GM23248 (cell line): ENCODE measurements around the gene ATF4. TPM values are rescaled to one million over a fixed set of nuclear protein-coding genes. Genes with fewer than 3 reads are reported as not detected.
A peak's percentile ranks its signal among the peaks of the same experiment; 100 is the strongest.
"Not testable (repeated sequence)": the region's sequence is repeated elsewhere in the genome, so short reads cannot be mapped to it uniquely, and the experiment has no call there.

ENCODE experiments used
- DNase-seq: peaks from one replicate; pipeline ENCODE4 v3.0.0-alpha.2; 2015
- H2AFZ ChIP-seq: fragments of 200-600 bp; sonication (generic); 2 replicates; pipeline ENCODE4 v1.6.1; 2016; ENCODE audit warnings: antibody characterized with exemption
- H3F3A ChIP-seq: fragments of 200-600 bp; sonication (generic); 2 replicates; pipeline ENCODE4 v1.6.1; 2016; ENCODE audit warnings: mild to moderate bottlenecking, antibody characterized with exemption, mixed run types; ENCODE audit not compliant: insufficient read depth
- H3K27ac ChIP-seq: fragments of 200-600 bp; sonication (generic); 2 replicates; pipeline ENCODE4 v1.5.1; 2016; ENCODE audit warnings: mild to moderate bottlenecking
- H3K27me3 ChIP-seq: fragments of 200-600 bp; sonication (generic); replicated peaks from 2 replicates; pipeline ENCODE4 v1.6.1; 2016; ENCODE audit warnings: mild to moderate bottlenecking; ENCODE audit not compliant: insufficient read depth
- H3K36me3 ChIP-seq: fragments of 200-600 bp; sonication (generic); 2 replicates; pipeline ENCODE4 v1.6.1; 2016; ENCODE audit warnings: low read depth, mild to moderate bottlenecking
- H3K4me1 ChIP-seq: fragments of 200-600 bp; sonication (generic); 2 replicates; pipeline ENCODE4 v1.6.1; 2016; ENCODE audit warnings: mild to moderate bottlenecking; ENCODE audit not compliant: insufficient read depth
- H3K4me2 ChIP-seq: fragments of 200-600 bp; sonication (generic); one replicate; pipeline ENCODE4 v1.6.1; 2016; ENCODE audit warnings: mild to moderate bottlenecking; ENCODE audit not compliant: unreplicated experiment
- H3K4me3 ChIP-seq: fragments of 200-600 bp; sonication (generic); 2 replicates; pipeline ENCODE4 v1.5.1; 2016; ENCODE audit warnings: mild to moderate bottlenecking
- H3K79me2 ChIP-seq: fragments of 200-600 bp; sonication (generic); 2 replicates; pipeline ENCODE4 v1.6.1; 2016; ENCODE audit warnings: mild to moderate bottlenecking; ENCODE audit not compliant: insufficient read depth
- H3K9ac ChIP-seq: fragments of 200-600 bp; sonication (generic); 2 replicates; pipeline ENCODE4 v1.6.1; 2016; ENCODE audit warnings: mild to moderate bottlenecking
- H3K9me2 ChIP-seq: fragments of 200-600 bp; sonication (generic); 2 replicates; pipeline ENCODE4 v1.6.1; 2016; ENCODE audit warnings: mixed run types, mild to moderate bottlenecking, moderate library complexity; ENCODE audit not compliant: insufficient read depth
- H3K9me3 ChIP-seq: fragments of 200-600 bp; sonication (generic); one replicate; pipeline ENCODE4 v1.6.1; 2017; ENCODE audit warnings: low read depth
- H4K20me1 ChIP-seq: fragments of 200-600 bp; sonication (generic); 2 replicates; pipeline ENCODE4 v1.6.0; 2016; ENCODE audit not compliant: insufficient read depth
- EZH2 ChIP-seq: fragments of 200-600 bp; sonication (generic); IDR thresholded peaks from 2 replicates; pipeline ENCODE4 v1.6.1; 2018; ENCODE audit warnings: antibody characterized with exemption, mild to moderate bottlenecking; ENCODE audit not compliant: insufficient read depth, poor library complexity, severe bottlenecking
- EZH2phosphoT487 ChIP-seq: fragments of 200-600 bp; sonication (generic); IDR thresholded peaks from 2 replicates; pipeline ENCODE4 v1.6.1; 2018; ENCODE audit warnings: antibody characterized with exemption, moderate library complexity, mild to moderate bottlenecking, low read depth; ENCODE audit not compliant: insufficient read depth
- WGBS, 2 experiments: methylation state at CpG; one replicate each; pipeline ENCODE4 v1.1.6; 2015 to 2017; ENCODE audit warnings: low lambda C conversion rate in 2 of 2, low coverage in 1 of 2; ENCODE audit errors: missing lambda C conversion rate in 2 of 2; 5-methylcytosine and 5-hydroxymethylcytosine counted together
- in situ Hi-C: fragments of 300-500 bp; cut with MboI; formaldehyde crosslinking; loops from 2 replicates; pipeline ENCODE4 v1.15.0; 2020
- polyA plus RNA-seq: library from polyadenylated mRNA; unstranded; fragments of >200 nt; fragmentation: Nextera tagmentation; extraction: Ambion mirVana; gene quantifications from 2 replicates; pipeline ENCODE4 v1.2.1, GENCODE V29; 2016
- total RNA-seq: library from RNA; depleted of rRNA; stranded (reverse); fragments of >200 nt; shearing (Covaris generic); gene quantifications from 2 replicates; pipeline ENCODE4 v1.2.3, GENCODE V29; 2014

Gene ATF4
- total and polyA plus RNA-seq, 2 experiments from 2014 or later: 293 to 529 TPM

DNA sequence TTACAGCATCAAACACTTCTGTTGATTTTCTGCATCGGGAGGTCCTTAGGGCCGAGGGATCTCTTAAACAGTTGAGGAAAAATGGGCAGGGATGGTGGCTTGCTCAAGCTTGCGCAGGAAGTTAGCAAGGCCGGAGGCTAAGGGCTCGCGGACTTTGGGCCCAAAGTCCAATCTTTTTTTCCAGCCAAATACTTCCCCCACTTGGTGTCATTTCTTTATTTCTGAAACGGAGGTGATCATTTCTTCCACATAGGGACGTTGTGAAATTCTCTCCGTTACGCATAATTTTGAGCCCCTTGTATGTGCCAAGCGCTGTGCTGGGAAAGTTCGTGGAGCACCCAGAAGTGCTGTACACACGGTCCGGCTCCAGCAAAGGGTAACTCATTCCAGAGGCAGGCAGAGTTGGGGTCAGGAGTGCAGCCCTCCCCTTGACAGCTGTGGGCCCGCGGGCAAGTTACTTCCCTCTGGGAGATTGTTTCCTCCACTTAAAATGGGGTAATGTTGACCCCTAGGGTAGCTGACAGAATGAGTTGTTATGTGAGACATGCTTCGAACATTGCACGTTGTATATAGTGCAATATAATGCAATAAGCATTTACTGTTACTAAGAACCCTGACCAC is 17.5 kb upstream of the ATF4 start:
- Histone ChIP-seq H3F3A (no peaks in the 10 kb centered on the region), H3K9me3 (no peaks in the 10 kb centered on the region), H3K36me3 (peaks cover 24% of the 10 kb centered on the region; the same call in 1 of the 2 replicates), H3K4me1 (peaks cover 15% of the 10 kb centered on the region), H3K9me2 (no peaks in the 10 kb centered on the region), H3K27ac (peak overlapping the region; percentile 53), H3K9ac (peak overlapping the region; percentile 94), H4K20me1 (no peaks in the 10 kb centered on the region), H3K27me3 (no peaks in the 10 kb centered on the region), H3K4me2 (peak overlapping the region; percentile 94), H3K79me2 (peaks cover 57% of the 10 kb centered on the region), H2AFZ (peak overlapping the region; percentile 86), H3K4me3 (peak overlapping the region; percentile 93)
- in situ Hi-C loops: no loop called here
- 6% methylated on average over 18 of the region's 18 CpGs for WGBS, 2 experiments
- DNase-seq: peak; percentile 53
- no peak for TF ChIP-seq EZH2phosphoT487
- TF ChIP-seq EZH2: no peak

DNA sequence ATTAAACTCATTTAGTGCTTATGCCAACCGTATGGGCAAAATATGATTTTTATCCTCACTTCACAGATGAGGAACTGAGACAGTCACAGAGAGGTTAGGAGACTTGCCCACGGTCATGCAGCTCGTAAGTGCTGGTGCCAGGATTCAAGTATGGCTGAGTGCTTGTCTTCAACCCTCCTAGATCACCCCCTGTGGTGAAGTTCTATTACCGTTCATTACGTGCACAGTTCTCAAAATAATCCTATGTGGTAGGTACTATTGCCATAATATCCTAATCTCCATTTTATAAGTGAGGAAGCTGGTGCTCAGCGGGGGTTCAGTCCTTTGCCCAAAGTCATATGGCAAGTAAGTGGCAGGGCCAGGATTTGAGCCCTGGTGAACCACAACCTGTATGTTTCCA is 16.7 kb upstream of the ATF4 start:
- TF ChIP-seq EZH2phosphoT487: no peak
- TF ChIP-seq EZH2: no peak
- 69 to 72% methylated on average over 6 of the region's 6 CpGs for WGBS, 2 experiments
- Histone ChIP-seq H3K4me2 (peak overlapping the region; percentile 94), H3K79me2 (peaks cover 65% of the 10 kb centered on the region), H3K4me1 (peaks cover 15% of the 10 kb centered on the region), H3K27ac (peak overlapping the region; percentile 53; the same call in 1 of the 2 replicates), H4K20me1 (no peaks in the 10 kb centered on the region), H3K27me3 (no peaks in the 10 kb centered on the region), H3K36me3 (peaks cover 24% of the 10 kb centered on the region; the same call in 1 of the 2 replicates), H3K9ac (peak overlapping the region; percentile 94), H3K4me3 (peak overlapping the region; percentile 93), H3K9me3 (no peaks in the 10 kb centered on the region), H2AFZ (no peak overlapping the region), H3F3A (no peaks in the 10 kb centered on the region), H3K9me2 (no peaks in the 10 kb centered on the region)
- in situ Hi-C loops: no loop called here
- peak; percentile 24 for DNase-seq

DNA sequence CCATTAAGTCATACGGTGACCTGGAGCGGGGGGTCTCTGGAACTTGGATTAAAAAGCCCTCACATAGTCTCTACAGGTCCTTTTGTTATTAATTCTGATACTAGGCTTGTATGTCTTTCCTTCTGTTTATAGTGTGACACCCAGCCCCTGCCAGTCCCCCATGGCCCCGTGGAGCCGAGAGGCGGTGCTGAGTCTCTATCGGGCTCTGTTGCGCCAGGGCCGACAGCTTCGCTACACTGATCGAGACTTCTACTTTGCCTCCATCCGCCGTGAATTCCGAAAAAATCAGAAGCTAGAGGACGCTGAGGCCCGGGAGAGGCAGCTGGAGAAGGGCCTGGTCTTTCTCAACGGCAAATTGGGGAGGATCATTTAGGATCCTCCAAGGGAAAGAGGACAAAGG is 16.3 kb upstream of the ATF4 start:
- TF ChIP-seq EZH2: no peak
- no peak for TF ChIP-seq EZH2phosphoT487
- in situ Hi-C loops: no loop called here
- H4K20me1 ChIP-seq: no peaks in the 10 kb centered on the region
- no peaks in the 10 kb centered on the region for H3K27me3 ChIP-seq
- H3K36me3 ChIP-seq: peaks cover 24% of the 10 kb centered on the region; the same call in 1 of the 2 replicates
- no peaks in the 10 kb centered on the region for H3K9me3 ChIP-seq
- H2AFZ ChIP-seq: no peak overlapping the region
- no peak overlapping the region for H3K27ac ChIP-seq
- H3K4me3 ChIP-seq: peak overlapping the region; percentile 93; the same call in 1 of the 2 replicates
- no peak for DNase-seq
- H3F3A ChIP-seq: no peaks in the 10 kb centered on the region
- WGBS, 2 experiments: 92% methylated on average over 16 of the region's 16 CpGs
- H3K79me2 ChIP-seq: peaks cover 69% of the 10 kb centered on the region
- peaks cover 15% of the 10 kb centered on the region for H3K4me1 ChIP-seq
- peak overlapping the region; percentile 94 for H3K9ac ChIP-seq
- no peaks in the 10 kb centered on the region for H3K9me2 ChIP-seq
- no peak overlapping the region for H3K4me2 ChIP-seq

DNA sequence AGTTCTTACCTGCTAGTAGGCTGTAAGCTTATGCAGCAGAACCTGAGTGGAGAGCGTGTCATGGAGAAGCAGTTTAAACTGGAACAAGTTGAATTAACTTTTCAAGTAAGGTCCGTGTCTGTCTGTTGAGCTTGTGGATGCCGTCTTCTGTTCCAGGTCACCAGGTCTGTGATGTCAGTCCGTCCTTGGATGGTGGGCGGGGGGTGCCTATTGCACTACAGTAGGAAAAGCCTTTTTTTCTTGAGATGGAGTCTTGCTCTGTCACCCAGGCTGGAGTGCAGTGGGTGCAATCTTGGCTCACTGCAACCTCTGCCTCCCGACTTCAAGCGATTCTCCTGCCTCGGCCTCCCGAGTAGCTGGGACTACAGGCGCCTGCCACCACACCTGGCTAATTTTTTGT is 13.3 kb upstream of the ATF4 start:
- DNase-seq, H4K20me1 ChIP-seq, H2AFZ ChIP-seq, H3F3A ChIP-seq, H3K4me1 ChIP-seq, H3K9me2 ChIP-seq, H3K4me3 ChIP-seq, H3K27ac ChIP-seq, in situ Hi-C loops, H3K9me3 ChIP-seq, H3K4me2 ChIP-seq, H3K27me3 ChIP-seq, H3K9ac ChIP-seq: not testable (repeated sequence)
- 87 to 91% methylated on average over 10 of the region's 10 CpGs for WGBS, 2 experiments
- Histone ChIP-seq H3K79me2 (peaks cover 98% of the 10 kb centered on the region), H3K36me3 (peaks cover 31% of the 10 kb centered on the region; the same call in 1 of the 2 replicates)
